CD4-positive, alpha-beta T cell (primary cell): ENCODE data around the gene DAND5. TPM values are rescaled to one million over a fixed set of nuclear protein-coding genes. Genes with fewer than 3 reads are reported as not detected.

ENCODE experiments used
- ATAC-seq: fragments of 200-7000 bp; cut with Tn5 transposase; one replicate; pipeline ENCODE4 v1.10.0; 2022; ENCODE audit warnings: mild to moderate bottlenecking; ENCODE audit not compliant: poor library complexity
- CTCF ChIA-PET: fragments of 350-600 bp; sonication (Branson Sonifier 250); formaldehyde crosslinking; loops from one replicate; lab custom pipeline; 2021; ENCODE audit warnings: antibody characterized with exemption, inconsistent platforms; lab: Charles Lee
- POLR2A ChIA-PET: fragments of 350-600 bp; sonication (Branson Sonifier 250); formaldehyde crosslinking; loops from one replicate; lab custom pipeline; 2021; ENCODE audit warnings: antibody characterized with exemption, inconsistent platforms; lab: Charles Lee
- DNase-seq, 14 experiments: peaks; one replicate each; pipeline ENCODE4 v3.0.0-alpha.2; 2013 to 2020; ENCODE audit warnings: mixed read lengths in 2 of 14
- H3K27ac ChIP-seq, 2 donors: one replicate each; pipeline versions ENCODE4 v1.5.1 to v1.7.0; 2013; ENCODE audit warnings: low read length in 2 of 2, low read depth in 1 of 2, mild to moderate bottlenecking in 1 of 2
- H3K27me3 ChIP-seq, 2 experiments: 1 replicate in 1 of 2; 2 replicates in 1 of 2; pipeline versions ENCODE4 v1.6.1 to v1.7.0; 2013; ENCODE audit warnings: low read length in 2 of 2, control low read depth in 1 of 2, mild to moderate bottlenecking in 1 of 2, moderate library complexity in 1 of 2; ENCODE audit not compliant: insufficient read depth in 2 of 2, control insufficient read depth in 1 of 2
- H3K36me3 ChIP-seq: one replicate; pipeline ENCODE4 v1.6.1; 2013; ENCODE audit warnings: low read length, control low read depth; ENCODE audit not compliant: insufficient read depth
- H3K4me1 ChIP-seq: one replicate; pipeline ENCODE4 v1.6.1; 2013; ENCODE audit warnings: low read length, control low read depth; ENCODE audit not compliant: insufficient read depth
- H3K4me3 ChIP-seq: one replicate; pipeline ENCODE4 v1.5.1; 2013; ENCODE audit warnings: mild to moderate bottlenecking, low read length, moderate library complexity
- H3K9me3 ChIP-seq, 2 experiments: 1 replicate in 1 of 2; 2 replicates in 1 of 2; pipeline versions ENCODE4 v1.6.1 to v1.7.0; 2013; ENCODE audit warnings: low read length in 2 of 2, mild to moderate bottlenecking in 2 of 2, control low read depth in 1 of 2, moderate library complexity in 1 of 2; ENCODE audit not compliant: control insufficient read depth in 1 of 2, insufficient read depth in 1 of 2
- H3K27ac Mint-ChIP-seq: one replicate; pipeline ENCODE4 v1.8.0; 2020; ENCODE audit warnings: mixed read lengths
- H3K27me3 Mint-ChIP-seq: one replicate; pipeline ENCODE4 v1.8.0; 2021; ENCODE audit warnings: mixed read lengths
- H3K36me3 Mint-ChIP-seq: one replicate; pipeline ENCODE4 v1.8.0; 2021; ENCODE audit warnings: low read depth, mixed read lengths
- H3K4me1 Mint-ChIP-seq: one replicate; pipeline ENCODE4 v1.8.0; 2021; ENCODE audit warnings: low read depth, mixed read lengths
- H3K4me3 Mint-ChIP-seq: one replicate; pipeline ENCODE4 v1.8.0; 2020; ENCODE audit warnings: mild to moderate bottlenecking, mixed read lengths
- H3K9me3 Mint-ChIP-seq: one replicate; pipeline ENCODE4 v1.8.0; 2020; ENCODE audit warnings: mixed read lengths
- CTCF ChIP-seq: fragments of 200-600 bp; IDR thresholded peaks from one replicate; pipeline ENCODE4 v1.8.0; 2022; ENCODE audit warnings: antibody characterized with exemption, mild to moderate bottlenecking
- intact Hi-C, 2 experiments: fragments of 100-400 bp; cut with DNase I in 1 of 2; cut with micrococcal nuclease in 1 of 2; formaldehyde crosslinking; loops; one replicate each; pipeline versions ENCODE4 v1.15.1 to v1.9.0; 2023 to 2025; cut with DNase I, micrococcal nuclease
- total RNA-seq, 174 experiments: library from RNA in 2 of 174; stranded (reverse) in 2 of 174; gene quantifications; one replicate each; pipeline ENCODE4 v1.2.3 and lab custom pipeline; 2021 to 2026

Gene DAND5
- total RNA-seq, 2 experiments from 2014 or later = not detected

- no peaks in the 10 kb centered on the region for H3K9me3 ChIP-seq
- H3K27ac Mint-ChIP-seq = no peak overlapping the region
- no peaks in the 10 kb centered on the region for H3K9me3 Mint-ChIP-seq
- intact Hi-C loops = no loop called here
- TF ChIP-seq CTCF = no peak
- ATAC-seq (no peak), DNase-seq (no peak)
- H3K27ac ChIP-seq = no peak overlapping the region
- POLR2A ChIA-PET = no interaction called here
- CTCF ChIA-PET = no interaction called here
- H3K27me3 ChIP-seq = peaks cover 4 to 15% of the 10 kb centered on the region in 2 experiments
- no peaks in the 10 kb centered on the region for H3K36me3 Mint-ChIP-seq
- H3K4me1 Mint-ChIP-seq = no peaks in the 10 kb centered on the region
- no peak overlapping the region for H3K4me3 Mint-ChIP-seq
- H3K27me3 Mint-ChIP-seq = peaks cover 25% of the 10 kb centered on the region
- H3K4me3 ChIP-seq = no peak overlapping the region
- H3K4me1 ChIP-seq = no peaks in the 10 kb centered on the region
- no peaks in the 10 kb centered on the region for H3K36me3 ChIP-seq
These were observed 34.9 kb downstream of the DAND5 start for GRCh38 chr19:13004273-13004672.

GRCh38 chr19:13005253-13005652, 35.9 kb downstream of the DAND5 start:
- TF ChIP-seq CTCF = no peak
- ChIA-PET POLR2A (no interaction called here), CTCF (no interaction called here)
- no peak for ATAC-seq
- H3K27me3 Mint-ChIP-seq = peaks cover 31% of the 10 kb centered on the region
- Histone ChIP-seq H3K4me3 (no peak overlapping the region), H3K9me3 (peaks cover 0 to 2% of the 10 kb centered on the region in 2 experiments), H3K4me1 (no peaks in the 10 kb centered on the region), H3K27ac (no peak overlapping the region), H3K27me3 (peaks cover 14 to 24% of the 10 kb centered on the region in 2 experiments), H3K36me3 (no peaks in the 10 kb centered on the region)
- no peak overlapping the region for H3K4me3 Mint-ChIP-seq
- no peaks in the 10 kb centered on the region for H3K36me3 Mint-ChIP-seq
- intact Hi-C loops = no loop called here
- H3K9me3 Mint-ChIP-seq = no peaks in the 10 kb centered on the region
- DNase-seq = no peak
- no peaks in the 10 kb centered on the region for H3K4me1 Mint-ChIP-seq
- no peak overlapping the region for H3K27ac Mint-ChIP-seq

- Mint-ChIP-seq H3K27ac (no peak overlapping the region), H3K4me3 (no peak overlapping the region), H3K36me3 (no peaks in the 10 kb centered on the region), H3K4me1 (no peaks in the 10 kb centered on the region), H3K9me3 (no peaks in the 10 kb centered on the region), H3K27me3 (peaks cover 38% of the 10 kb centered on the region)
- POLR2A ChIA-PET = interaction anchor here (0.5 kb wide), 1 partner anchor 14 kb away, joined by 3 read pairs; no protein-coding TSS in a partner anchor
- intact Hi-C loops = no loop called here
- ATAC-seq (no peak), DNase-seq (no peak)
- Histone ChIP-seq H3K4me3 (no peak overlapping the region), H3K36me3 (no peaks in the 10 kb centered on the region), H3K27me3 (peaks cover 20 to 30% of the 10 kb centered on the region in 2 experiments), H3K4me1 (no peaks in the 10 kb centered on the region), H3K27ac (no peak overlapping the region), H3K9me3 (peaks cover 0 to 7% of the 10 kb centered on the region in 2 experiments)
- TF ChIP-seq CTCF = no peak
- CTCF ChIA-PET = no interaction called here
These were observed 36.5 kb downstream of the DAND5 start for GRCh38 chr19:13005861-13006370.
